HG03025 (cell line): Measurements from ENCODE around the gene CRADD.

Experiments
- ATAC-seq: cut with Tn5 transposase; IDR thresholded peaks from one replicate; pipeline ENCODE4 v1.9.1; 2021; ENCODE audit warnings: mild to moderate bottlenecking, moderate library complexity; ENCODE audit not compliant: unreplicated experiment, low FRiP score

Gene CRADD

DNA sequence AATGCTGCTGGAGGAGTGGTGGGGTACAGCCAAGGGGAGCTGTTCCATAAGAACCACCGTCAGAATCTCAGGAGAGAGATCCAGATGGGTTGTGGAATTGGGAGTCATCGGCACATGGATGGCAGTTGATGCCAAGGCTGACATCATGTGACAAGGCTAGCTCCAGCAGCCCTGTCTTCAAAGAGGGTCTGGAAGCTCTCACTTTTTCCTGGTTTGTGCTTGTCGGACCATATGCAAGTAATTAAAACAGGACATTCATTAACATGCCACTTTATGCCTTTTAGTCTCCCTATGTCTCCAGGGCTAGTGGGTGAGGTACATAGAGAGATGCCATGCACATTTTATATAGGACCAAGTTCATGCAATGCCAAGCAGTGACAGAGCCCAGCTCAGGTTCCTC, 211.8 kb downstream of the CRADD start:
- ATAC-seq, result no peak

DNA sequence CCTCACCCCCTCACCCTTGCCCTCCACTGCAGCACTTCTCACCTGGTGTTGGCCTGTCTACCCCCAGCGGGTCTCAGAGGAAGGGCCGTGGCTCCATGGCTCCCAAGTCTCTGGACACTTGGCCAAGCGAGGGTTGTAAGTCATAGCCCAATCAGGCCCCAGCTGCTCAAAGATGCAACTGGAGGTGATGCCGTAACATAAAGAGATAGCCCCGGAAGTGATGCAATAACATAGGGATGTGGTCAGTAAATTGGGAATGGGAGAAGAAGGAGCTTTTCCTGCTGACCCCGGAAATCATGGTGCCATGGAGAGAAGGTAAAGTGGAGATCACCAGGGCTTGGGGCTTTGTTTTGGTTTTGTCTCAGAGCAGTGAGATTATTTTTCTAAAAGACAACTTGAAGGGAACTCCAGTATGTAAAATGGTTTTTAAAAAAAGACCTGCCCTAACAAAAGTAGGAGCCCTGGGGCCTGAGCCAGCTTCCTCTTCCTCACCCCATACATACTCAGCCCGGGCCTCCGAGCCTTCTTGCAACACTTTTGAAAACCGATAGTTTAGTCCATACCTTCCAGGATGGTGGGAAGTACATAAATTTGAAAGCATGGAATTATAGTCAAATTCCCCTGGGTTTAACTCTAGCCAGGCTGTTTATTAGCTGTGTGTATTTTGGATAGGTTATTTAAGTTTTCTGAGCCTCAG, 212.5 kb downstream of the CRADD start:
- ATAC-seq, result no peak

DNA sequence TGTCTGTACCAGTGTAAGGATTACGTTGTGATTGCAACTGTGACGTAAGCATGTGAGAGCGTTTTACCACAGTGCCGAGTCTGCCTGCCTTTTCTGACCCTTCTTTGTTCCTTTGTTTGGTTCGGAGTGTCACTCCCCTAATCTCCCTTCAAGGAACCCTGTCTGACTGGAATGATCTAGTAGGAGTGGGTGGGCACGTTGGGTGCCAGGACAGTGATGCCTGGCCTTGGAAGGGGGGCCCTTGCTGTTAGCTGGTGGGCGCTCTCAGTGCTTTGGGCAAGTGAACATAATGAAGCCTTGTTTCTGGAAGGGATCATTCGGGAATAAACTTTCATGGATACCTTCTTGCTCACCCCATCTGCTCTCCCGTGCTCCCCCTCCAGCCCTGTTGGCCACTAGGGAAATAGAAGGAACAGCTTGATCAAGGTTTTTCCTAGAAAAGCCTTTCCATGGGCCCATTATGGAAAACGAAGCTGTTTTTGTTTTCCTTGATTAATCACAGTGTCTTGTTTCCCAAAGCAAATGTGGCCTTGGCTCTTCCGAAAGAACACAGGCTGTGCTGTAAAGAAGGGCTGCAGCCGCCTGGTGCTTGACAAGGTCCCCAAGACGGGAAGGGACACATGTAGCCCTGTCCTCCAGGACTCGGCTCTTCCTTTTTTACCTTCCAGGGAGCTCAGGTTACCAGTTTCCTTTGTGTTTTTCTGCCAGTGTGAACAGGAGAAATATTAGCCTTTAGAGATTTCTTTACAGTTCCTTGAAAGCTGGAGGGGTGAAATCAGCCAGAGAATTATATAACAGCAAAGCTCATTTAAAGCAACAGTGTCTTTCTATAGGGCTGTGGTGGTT, 215.5 kb downstream of the CRADD start:
- ATAC-seq, result no peak

DNA sequence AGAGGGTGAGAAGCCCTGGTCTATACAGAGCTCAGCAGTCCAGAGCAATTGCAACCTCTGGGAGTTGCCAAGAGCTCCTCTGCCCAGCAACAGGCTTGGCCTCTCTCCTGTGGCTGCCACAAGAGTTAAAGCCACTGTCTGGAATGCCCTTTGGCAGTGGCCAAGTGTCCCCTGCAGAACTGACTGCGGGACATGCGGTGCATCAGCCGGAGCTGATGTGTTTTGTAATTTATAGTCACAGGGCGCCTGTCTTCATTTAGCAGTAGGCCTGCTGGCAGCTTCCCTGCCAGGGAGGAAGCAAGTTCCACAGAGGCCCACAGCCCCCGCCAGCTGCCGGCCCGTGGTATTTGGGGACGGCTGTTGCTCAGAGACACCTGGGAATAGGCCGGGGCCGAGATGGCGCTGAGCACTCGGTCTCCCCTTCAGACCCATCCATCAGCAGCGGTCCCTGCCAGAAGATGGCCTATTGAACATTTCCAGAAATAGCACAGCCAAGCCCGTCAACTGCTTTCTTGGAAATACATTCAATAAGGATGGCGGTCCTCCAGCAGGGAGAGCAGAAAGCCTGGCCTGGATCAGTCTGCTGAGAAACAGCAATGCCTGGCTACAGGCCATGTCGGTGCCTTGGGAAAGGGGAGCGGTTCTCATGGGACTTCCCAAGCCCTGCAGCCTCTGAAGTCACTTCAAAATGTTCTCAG, 217.4 kb downstream of the CRADD start:
- ATAC-seq, result no peak

DNA sequence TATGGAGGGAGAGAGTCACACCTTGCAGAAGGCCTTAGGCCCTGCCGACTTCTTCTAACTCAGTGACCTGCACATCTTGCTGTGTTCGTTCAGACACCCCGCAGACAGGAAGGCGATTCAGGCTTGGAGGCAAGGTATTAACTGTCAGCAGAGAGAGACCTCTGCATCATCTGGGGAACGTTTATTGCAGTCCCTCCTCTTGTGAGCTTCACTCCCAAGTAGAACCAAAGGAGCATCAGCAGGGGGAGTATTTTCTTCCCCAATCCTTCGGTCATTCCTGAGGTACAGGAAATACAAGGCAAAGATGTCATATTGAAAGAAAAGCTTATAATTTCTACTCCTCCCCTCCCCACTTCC, 217.9 kb downstream of the CRADD start:
- ATAC-seq, result no peak

DNA sequence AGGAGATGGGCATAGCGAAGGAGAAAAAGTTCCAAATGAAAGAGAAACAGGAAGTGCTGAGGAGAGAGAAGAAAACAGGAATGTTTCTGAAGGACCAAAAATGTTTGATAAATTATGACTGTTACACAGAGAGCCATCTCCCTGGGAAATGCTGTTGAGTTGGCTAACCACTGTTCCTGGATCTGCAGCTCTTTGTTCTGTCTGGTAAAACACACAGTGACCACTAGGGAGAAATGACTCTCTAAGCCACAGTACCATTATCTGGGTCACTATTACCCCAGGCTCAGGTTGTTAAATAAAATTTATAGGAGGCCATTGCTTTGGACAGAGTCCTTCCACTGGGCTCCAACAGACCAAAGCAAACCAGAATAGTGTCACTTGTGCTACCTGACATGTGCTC, 219.3 kb downstream of the CRADD start:
- ATAC-seq, result no peak

DNA sequence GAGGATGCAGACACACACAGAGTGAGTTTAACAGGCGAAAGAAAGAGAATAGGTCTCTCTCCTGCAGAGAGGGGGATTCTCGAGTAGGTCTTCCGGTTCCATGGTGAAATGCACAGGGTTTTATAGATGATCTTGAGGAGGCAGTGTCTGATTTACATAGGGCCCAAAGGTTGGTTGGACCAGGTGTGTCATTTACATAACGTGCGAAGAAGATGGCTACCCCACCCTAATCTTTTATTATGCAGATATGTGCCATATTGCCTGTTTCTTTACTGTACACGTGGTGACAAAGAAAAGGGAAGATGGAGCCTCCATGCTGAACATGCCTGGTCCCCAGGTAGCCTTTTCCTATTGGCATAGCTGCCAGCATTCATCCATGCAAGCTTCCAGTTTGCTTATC, 219.8 kb downstream of the CRADD start:
- ATAC-seq, result no peak

DNA sequence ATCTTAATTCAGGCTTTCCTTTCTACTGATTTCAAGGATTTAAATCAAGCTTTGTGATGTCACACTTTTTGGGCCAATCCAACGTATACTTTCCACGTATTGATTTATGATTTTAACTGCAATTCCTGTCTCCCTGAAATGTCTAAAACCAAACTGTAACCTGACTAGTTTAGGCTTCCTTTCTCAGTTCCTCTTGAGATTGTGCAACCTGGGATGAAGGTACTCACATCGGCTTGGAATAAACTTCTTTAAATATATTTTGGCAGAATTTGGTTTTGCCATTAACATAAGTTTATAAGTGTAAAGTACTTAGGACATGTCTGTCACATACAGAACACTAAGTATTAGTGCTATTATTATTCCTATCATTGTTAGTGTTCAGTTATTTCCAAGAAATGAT, 224.6 kb downstream of the CRADD start:
- no peak for ATAC-seq

DNA sequence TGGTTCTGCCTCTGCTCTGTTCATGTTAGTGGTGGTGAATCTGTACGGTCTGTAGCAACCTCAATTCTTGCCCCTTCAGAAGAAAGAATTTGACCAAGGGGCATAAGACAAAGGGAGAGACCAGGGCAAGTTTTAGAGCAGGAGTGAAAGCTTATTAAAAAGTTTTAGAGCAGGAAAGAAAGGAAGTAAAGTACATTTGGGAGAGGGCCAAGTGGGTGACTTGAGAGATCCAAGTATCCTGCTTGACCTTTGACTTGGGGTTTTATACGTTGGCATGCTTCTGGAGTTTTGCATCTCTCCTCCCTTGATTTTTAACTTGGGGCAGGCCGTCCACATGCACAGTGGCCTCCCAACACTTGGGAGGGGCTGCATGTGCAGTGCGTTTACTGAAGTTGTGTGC, 225.0 kb downstream of the CRADD start:
- no peak for ATAC-seq

DNA sequence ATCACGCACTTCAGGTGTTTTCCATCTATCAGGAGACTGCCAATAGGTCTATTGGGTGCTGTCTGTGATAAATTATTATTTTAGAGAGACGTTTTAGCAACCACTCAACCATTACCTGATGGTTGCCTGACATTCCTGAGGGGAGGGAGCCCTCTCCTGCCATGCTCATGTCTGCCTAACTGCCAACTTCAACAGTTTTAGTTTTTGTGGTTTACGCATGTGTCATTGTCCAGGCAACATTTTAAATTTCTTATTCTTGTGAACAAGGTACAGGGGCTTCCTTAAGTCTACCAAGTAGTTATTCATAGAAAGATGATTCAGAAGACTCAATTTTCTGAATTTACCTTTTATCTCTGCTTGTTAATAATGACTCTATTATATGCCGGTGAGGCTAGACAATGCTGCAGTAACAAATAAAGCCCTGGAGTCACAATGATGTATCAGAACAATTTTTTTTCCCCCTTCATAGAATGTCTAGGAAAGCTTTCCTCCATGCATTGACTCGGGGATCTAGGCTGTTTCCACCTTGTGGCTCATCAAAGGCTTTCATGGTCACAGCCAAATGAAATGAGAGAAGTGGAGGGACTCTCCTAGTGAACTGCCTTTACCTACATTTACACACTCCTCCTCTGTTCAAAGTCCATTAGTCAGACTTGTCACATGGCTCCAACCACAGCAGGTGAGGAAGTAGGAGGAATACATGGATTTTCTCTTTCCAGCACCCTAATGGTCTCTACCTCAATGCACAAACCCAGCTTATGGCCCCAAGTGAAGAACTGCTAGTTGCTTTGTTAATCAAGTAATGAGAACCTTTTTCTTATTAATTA, 225.8 kb downstream of the CRADD start:
- no peak for ATAC-seq

DNA sequence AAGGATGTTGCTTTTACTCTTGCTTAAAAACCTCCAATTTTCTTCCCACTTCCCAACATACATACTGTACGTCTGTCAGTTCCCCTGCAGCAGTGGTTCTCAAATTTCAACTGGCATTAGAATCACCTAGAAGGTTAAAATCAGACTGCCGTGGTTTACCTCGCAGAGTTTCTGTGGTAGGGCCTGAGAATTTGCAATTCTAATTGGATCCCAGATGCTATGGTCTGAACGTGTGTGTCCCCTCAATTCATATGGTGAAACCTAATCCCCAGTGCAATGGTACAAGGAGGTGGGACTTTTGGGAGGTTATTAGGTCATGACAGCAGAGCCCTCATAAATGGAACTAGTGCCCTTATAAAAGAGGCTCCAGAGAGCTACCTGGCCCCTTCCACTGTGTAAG, 226.9 kb downstream of the CRADD start:
- no peak for ATAC-seq

DNA sequence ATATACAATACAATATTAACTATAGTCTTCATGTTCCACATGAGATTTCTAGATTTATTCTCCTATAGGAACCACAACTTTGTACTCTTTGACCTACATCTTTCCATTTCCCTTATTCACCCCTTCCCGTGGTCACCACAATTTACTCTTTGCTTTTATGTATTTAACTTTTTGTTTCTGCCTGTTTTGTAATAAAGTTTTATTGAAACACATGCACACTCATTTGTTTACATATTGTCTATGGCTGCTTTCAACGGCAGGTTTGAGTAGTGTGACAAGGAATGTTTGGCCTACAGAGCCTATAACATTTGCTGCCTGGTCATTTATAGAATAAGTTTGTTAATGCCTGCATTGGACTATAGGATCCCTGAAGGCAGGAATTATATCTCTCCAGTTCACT, 231.1 kb downstream of the CRADD start:
- no peak for ATAC-seq

DNA sequence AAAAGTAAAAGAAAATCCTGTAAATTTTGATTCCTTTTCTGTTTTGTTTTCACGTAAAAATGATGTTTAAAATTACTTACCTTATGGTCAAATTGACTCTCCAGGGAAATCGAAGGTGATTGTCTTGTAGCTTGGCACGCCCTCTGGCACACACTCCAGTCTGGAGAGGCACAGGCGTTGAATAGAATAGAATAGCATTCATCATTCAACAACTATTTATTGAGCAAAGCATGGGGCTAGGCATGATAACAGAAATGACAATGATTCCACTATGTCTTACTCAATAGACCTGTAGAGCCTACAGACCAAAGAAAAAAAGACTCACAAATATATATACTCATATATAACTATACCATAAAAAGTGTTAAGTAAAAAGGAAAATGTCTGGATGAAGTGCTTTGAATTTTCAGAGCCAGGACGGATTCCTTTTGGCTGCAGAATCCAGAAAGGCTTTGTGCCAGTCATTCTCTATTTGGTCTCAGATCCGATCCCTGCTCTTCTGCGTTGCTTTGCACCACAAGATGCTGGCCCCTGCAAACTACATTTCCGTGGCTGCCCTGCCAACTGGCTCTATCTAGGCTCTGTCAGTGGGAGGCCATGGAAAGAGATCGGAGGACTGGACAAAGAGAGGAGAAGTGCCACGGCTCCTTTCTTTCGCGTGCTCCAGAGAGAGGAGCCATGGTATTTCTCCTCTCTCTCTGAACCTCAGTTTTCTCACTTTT, 231.8 kb downstream of the CRADD start:
- ATAC-seq, result no peak

DNA sequence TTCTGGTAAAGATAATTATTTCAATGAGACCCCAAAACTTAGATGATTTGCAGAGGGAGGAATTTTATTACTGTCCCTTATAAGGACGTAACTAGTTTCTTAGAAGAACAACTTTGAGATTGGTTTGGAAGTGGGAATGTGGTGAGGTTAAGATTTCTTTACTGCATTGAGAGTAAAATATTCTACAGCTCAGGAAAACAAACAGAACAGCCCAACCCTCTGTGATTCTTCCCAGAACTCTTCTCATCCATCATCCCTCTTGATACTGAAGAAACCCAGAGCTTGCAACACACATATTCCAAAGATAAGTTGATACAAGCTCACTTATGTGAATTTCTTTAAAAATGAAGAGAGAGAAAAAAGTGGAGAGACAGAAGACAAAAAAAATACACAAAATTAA, 234.2 kb downstream of the CRADD start:
- no peak for ATAC-seq

DNA sequence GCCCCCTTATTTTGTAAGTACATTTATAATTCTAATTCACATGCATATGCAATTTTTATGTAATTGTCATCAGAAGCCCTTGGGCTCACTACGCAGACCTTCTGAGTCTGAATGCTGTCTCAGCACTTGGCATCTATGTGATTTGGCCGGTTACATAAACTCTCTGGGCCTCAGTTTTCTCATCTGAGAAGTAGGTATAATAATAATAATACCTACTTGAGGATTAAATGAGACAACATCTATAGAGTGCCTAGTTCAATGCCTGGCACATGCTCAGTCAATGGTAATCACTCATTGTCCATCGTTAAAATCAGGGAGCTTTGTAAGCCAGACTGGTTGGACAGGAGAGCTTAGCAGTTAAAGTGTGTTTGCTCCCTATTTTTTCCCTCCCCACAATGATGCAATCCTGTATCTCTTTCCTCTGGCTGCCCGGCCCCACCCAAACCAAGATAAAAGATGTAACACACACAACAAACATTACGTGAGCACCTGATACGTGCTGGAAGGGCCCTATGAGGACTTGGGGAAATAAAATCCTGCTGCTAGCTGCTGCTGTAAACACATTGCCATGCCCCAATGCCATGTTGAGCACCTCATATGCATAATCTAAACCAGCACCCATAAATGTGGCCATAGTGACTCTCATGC, 235.0 kb downstream of the CRADD start:
- ATAC-seq, result no peak

DNA sequence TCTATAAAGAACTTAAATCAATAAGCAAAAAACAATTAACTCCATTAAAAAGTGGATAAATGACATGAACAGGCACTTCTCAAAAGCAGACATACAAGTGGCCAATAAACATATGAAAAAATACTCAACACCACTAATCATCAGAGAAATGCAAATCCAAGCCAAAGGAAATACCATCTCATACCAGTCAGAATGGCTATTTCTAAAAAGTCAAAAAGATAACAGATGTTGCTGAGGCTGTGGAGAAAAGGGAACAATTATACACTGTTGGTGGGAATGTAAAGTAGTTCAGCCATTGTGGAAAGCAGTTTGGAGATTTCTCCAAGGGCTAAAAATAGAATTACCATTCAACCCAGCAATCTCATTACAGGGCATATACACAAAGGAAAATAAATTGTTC, 236.7 kb downstream of the CRADD start:
- ATAC-seq, result no peak

DNA sequence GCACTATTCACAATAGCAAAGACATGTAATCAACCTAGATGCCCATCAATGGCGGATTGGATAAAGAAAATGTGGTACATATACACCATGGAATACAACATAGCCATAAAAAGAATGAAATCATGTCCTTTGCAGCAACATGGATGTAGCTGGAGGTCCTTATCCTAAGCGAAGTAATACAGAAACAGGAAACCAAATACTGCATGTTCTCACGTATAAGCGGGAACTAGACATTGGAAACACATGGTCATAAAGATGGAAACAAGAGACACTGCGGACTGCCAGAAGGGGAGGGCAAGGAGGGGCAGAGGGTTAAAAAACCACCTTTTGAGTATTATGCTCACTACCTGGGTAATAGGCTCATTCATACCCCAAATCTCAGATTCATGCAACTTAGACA, 237.1 kb downstream of the CRADD start:
- ATAC-seq, result no peak

DNA sequence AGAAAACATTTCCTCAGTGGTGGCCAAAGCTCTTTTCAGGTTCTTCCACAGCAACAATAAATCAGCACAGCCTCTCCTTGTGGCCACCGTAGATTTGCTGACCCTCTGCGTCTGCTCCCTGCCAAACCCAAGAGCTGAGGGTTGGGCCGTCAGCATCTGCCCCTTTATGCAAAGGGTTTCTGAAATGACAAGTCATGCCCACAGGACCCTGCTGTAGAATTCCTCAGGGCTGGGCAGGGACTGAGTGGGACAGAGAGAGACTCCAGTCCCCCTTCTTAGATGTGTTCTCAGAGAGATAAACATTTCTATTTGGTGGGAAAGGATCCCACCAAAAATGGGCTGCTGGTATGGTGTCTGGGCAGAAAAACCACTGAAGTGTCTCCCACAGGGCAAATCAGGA, 238.2 kb downstream of the CRADD start:
- no peak for ATAC-seq

DNA sequence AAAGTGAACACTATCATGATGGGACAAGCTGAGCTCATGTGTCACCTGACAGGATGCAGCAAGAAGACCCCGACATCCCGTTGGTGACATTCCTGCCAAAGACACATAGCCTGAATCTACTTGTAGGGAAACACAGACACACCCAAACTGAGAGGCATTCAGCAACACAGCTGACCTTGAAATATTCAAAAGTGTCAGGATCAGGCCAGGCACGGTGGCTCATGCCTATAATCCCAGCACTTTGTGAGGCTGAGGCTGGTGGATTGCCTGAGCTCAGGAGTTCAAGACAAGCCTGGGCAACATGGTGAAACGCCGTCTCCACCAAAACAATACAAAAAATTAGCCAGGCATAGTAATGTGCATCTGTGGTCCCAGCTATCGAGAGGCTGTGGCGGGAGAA, 239.2 kb downstream of the CRADD start:
- no peak for ATAC-seq

DNA sequence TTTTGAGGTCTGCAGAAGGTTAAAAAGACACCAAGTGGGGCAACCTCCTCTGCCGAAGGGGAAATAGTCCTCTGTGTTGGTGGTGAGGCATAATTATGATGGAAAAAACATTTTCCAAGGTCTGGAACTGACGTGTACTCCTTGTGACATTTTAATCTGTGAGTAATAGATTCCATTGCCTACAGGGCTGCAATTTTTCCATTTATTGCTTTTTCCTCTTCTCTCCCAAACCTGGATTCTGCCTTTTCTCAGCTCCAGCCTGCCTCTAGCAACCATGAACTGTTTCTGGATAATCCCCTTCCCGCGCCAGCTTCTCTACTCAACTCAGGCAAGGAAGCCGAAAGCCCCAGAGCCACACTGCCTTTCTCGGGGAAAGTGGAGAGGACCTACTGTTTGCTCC, 241.1 kb downstream of the CRADD start:
- no peak for ATAC-seq
